ENCODE results near the gene MYO9B. TPM values are rescaled to one million over a fixed set of nuclear protein-coding genes. Genes with fewer than 3 reads are reported as not detected.
A peak's percentile ranks its signal among the peaks of the same experiment; 100 is the strongest.

The MYO9B gene
- total RNA-seq, 1 donor from 2014 or later, result 123 TPM

DNA sequence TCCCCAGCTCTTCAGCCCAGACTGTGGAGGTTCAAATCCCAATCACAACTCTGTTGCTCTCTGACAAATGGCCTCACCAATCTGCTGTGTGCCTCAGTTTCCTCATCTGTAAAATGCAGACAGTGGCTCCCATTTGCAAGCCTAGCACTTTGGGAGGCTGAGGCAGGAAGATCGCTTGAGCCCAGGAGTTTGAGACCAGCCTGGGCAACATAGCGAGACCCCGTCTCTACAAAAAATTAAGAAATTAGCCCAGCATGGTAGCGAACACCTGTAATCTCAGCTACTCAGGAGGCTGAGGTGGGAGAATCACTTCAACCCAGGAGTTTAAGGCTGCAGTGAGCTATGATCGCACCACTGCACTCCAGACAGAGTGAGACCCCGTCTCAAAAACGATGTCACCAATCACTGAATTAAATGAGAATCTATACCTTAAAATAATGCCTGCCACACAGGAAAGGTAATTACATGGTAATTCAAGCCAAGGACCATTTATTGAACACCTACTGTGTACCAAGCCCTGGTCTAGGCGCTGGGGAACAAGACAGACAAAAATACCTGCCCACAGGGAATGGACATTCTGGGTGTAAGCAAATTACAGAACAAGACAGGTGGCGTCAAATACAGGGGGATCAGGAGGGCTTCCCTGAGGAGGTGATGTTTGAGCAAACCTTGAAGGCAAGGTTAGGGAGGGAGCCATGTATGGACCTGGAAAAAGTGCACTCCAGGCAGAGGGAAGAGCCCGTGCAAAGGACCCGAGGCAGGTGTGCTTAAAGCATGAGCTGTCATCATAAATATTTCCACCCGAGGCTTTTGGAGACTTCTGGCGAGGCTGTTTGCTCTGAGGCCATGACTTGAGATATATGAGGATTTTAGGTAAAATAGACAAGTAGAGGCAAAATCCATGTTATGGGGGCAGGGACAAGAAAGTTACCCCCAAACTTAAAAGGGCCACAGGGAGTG lies 162.4 kb downstream of the MYO9B start:
- no peak overlapping the region for H3K27ac ChIP-seq (ENCODE audit: low read depth, low read length)
- peaks cover 42% of the 10 kb centered on the region for H4K20me1 ChIP-seq (ENCODE audit: insufficient read depth, low read length)
- no peaks in the 10 kb centered on the region for H3K27me3 ChIP-seq (ENCODE audit: insufficient read depth, low read length)
- no peak for TF ChIP-seq EZH2 (IDR thresholded peaks at IDR 0.05; ENCODE audit: insufficient read depth, low read length)
- TF ChIP-seq, protein P1, sequence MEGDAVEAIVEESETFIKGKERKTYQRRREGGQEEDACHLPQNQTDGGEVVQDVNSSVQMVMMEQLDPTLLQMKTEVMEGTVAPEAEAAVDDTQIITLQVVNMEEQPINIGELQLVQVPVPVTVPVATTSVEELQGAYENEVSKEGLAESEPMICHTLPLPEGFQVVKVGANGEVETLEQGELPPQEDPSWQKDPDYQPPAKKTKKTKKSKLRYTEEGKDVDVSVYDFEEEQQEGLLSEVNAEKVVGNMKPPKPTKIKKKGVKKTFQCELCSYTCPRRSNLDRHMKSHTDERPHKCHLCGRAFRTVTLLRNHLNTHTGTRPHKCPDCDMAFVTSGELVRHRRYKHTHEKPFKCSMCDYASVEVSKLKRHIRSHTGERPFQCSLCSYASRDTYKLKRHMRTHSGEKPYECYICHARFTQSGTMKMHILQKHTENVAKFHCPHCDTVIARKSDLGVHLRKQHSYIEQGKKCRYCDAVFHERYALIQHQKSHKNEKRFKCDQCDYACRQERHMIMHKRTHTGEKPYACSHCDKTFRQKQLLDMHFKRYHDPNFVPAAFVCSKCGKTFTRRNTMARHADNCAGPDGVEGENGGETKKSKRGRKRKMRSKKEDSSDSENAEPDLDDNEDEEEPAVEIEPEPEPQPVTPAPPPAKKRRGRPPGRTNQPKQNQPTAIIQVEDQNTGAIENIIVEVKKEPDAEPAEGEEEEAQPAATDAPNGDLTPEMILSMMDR (IDR thresholded peaks at IDR 0.05; ENCODE audit: insufficient read depth, low read depth, low read length), result no peak
- peak overlapping the region; percentile 34 for H3K4me3 Mint-ChIP-seq (ENCODE audit: unreplicated experiment)
- no peak overlapping the region for H3K4me3 ChIP-seq (ENCODE audit: insufficient read depth, low read depth, low read length)
- FAIRE-seq, result no peak
- H3K4me2 ChIP-seq (ENCODE audit: low read length), result no peak overlapping the region
- no peaks in the 10 kb centered on the region for H3K9me3 ChIP-seq (ENCODE audit: insufficient read depth, low read depth, low read length)
- H3K79me2 ChIP-seq (ENCODE audit: insufficient read depth, low read length), result peaks cover 31% of the 10 kb centered on the region
- H3K27ac Mint-ChIP-seq (ENCODE audit: unreplicated experiment), result no peak overlapping the region
- H3K27me3 Mint-ChIP-seq (ENCODE audit: low read depth, unreplicated experiment), result no peaks in the 10 kb centered on the region
- peaks cover 14% of the 10 kb centered on the region for H3K4me1 ChIP-seq (ENCODE audit: insufficient read depth, low read length)
- H3K36me3 Mint-ChIP-seq (ENCODE audit: low read depth, unreplicated experiment), result peaks cover 15% of the 10 kb centered on the region
- H3K4me1 Mint-ChIP-seq (ENCODE audit: low read depth, unreplicated experiment), result peaks cover 4% of the 10 kb centered on the region
- no peak overlapping the region for H3K9ac ChIP-seq (ENCODE audit: low read length)
- no peaks in the 10 kb centered on the region for H3K36me3 ChIP-seq (ENCODE audit: insufficient read depth, low read length)
- no peaks in the 10 kb centered on the region for H3K9me3 Mint-ChIP-seq (ENCODE audit: unreplicated experiment)
- H2AFZ ChIP-seq (ENCODE audit: low read depth, low read length), result no peak overlapping the region
- DNase-seq (ENCODE audit: low read depth), result no peak

DNA sequence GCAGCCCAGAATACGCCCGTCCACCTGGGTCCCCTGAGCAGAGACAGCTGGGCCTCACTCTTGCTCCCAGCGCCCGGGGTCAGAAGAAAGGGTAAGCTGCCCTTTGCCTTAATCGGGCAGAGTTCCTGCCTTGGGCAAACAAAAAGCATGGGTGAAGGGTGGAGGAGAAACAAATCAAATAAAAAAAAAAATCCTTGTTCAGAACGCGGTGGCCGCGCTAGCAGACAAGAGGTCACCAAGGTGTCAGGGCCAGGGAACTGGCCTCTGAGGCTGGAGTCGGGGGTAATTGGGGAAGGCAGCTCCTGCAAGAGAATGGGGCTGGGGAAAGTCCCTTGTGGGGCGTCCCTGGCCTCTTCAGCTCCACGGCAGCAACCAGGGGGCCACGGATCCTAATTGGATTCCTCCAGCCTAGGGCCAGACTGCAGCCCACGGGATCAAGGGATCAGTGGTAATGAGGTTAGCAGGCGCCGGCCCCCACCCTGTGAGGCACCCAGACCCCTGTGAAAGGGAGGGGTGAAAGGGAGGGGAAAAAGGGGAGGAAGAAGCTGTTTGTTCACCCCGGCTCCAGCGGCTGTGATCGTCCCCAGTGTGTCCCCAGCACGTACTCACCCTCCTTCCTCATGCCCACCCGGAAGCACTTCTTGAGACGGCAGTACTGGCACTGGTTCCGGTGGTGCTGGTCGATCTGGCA lies 164.6 kb downstream of the MYO9B start:
- DNase-seq (ENCODE audit: low read depth), result no peak
- Mint-ChIP-seq H3K36me3 (ENCODE audit: low read depth, unreplicated experiment) (peaks cover 15% of the 10 kb centered on the region), H3K9me3 (ENCODE audit: unreplicated experiment) (no peaks in the 10 kb centered on the region), H3K4me1 (ENCODE audit: low read depth, unreplicated experiment) (peaks cover 7% of the 10 kb centered on the region), H3K27me3 (ENCODE audit: low read depth, unreplicated experiment) (no peaks in the 10 kb centered on the region), H3K4me3 (ENCODE audit: unreplicated experiment) (no peak overlapping the region), H3K27ac (ENCODE audit: unreplicated experiment) (no peak overlapping the region)
- no peak for FAIRE-seq
- peaks cover 11% of the 10 kb centered on the region for H3K4me1 ChIP-seq (ENCODE audit: insufficient read depth, low read length)
- no peak overlapping the region for H3K4me3 ChIP-seq (ENCODE audit: insufficient read depth, low read depth, low read length)
- peaks cover 34% of the 10 kb centered on the region for H3K79me2 ChIP-seq (ENCODE audit: insufficient read depth, low read length)
- H3K36me3 ChIP-seq (ENCODE audit: insufficient read depth, low read length), result no peaks in the 10 kb centered on the region
- no peak overlapping the region for H3K4me2 ChIP-seq (ENCODE audit: low read length)
- no peaks in the 10 kb centered on the region for H3K9me3 ChIP-seq (ENCODE audit: insufficient read depth, low read depth, low read length)
- no peak overlapping the region for H3K9ac ChIP-seq (ENCODE audit: low read length)
- no peak for TF ChIP-seq EZH2 (IDR thresholded peaks at IDR 0.05; ENCODE audit: insufficient read depth, low read length)
- TF ChIP-seq, protein P1 (IDR thresholded peaks at IDR 0.05; ENCODE audit: insufficient read depth, low read depth, low read length), result no peak
- peaks cover 29% of the 10 kb centered on the region for H4K20me1 ChIP-seq (ENCODE audit: insufficient read depth, low read length)
- H3K27me3 ChIP-seq (ENCODE audit: insufficient read depth, low read length), result no peaks in the 10 kb centered on the region
- no peak overlapping the region for H3K27ac ChIP-seq (ENCODE audit: low read depth, low read length)
- H2AFZ ChIP-seq (ENCODE audit: low read depth, low read length), result no peak overlapping the region
